EL (cell line): ENCODE data around the gene ELAC1.

Experiments
- DNase-seq: peaks from one replicate; pipeline ENCODE4 v3.0.0-alpha.2; 2016

Gene ELAC1

GRCh38 chr18:51021226-51021965 lies 53.6 kb downstream of the ELAC1 start:
- DNase-seq = no peak

- no peak for DNase-seq
Observed at GRCh38 chr18:51025512-51025911, 57.7 kb downstream of the ELAC1 start.

- DNase-seq = peak; percentile 31
Observed at GRCh38 chr18:51028201-51028805, 60.5 kb downstream of the ELAC1 start.

GRCh38 chr18:51029378-51029693 lies 61.5 kb downstream of the ELAC1 start:
- DNase-seq = no peak

GRCh38 chr18:51029694-51030536 lies 62.1 kb downstream of the ELAC1 start, which contains the start of gene SMAD4:
Gene SMAD4 (plus strand): TSS chr18:51030213. CDS start chr18:51047047, 16,834 bp downstream.
- peak; percentile 96 for DNase-seq

GRCh38 chr18:51030537-51031258 lies 62.9 kb downstream of the ELAC1 start:
- DNase-seq = peak; percentile 64

GRCh38 chr18:51032193-51032592 lies 64.4 kb downstream of the ELAC1 start:
- no peak for DNase-seq

- DNase-seq = no peak
Observed at GRCh38 chr18:51037230-51037629, 69.4 kb downstream of the ELAC1 start.
